Measurements from ENCODE around the gene IL1RAPL2. TPM values are rescaled to one million over a fixed set of nuclear protein-coding genes. Genes with fewer than 3 reads are reported as not detected.

The IL1RAPL2 gene
- total RNA-seq, 1 donor from 2014 or later = not detected

DNA sequence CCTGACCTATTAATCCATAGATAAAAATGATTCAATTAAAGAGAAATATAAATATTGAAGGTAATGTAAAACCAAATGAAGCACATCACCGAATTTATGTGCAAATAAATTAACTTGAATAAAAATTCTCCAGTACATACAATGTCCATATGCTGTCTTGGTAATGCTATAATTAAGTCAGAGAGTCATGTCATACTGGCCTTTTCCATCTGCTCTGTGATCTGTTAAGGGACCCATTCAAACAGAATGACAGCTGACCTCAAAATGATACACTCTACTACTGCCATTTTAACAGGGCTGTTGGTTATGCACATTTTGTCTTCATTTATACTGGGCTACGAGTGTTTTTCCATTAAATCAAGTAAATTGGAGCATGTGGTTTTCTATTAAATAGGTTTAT lies 555.2 kb downstream of the IL1RAPL2 start:
- Histone ChIP-seq H3K79me2 (ENCODE audit: low read depth) (no peaks in the 10 kb centered on the region), H3K4me1 (no peaks in the 10 kb centered on the region), H3K9me3 (ENCODE audit: low read depth) (peaks cover 3% of the 10 kb centered on the region), H3K4me3 (no peak overlapping the region), H4K20me1 (ENCODE audit: low read depth) (no peaks in the 10 kb centered on the region), H2AFZ (replicated peaks) (no peak overlapping the region), H3K9ac (no peak overlapping the region), H3F3A (ENCODE audit: low read depth) (no peaks in the 10 kb centered on the region), H3K27me3 (no peaks in the 10 kb centered on the region), H3K27ac (no peak overlapping the region), H3K36me3 (no peaks in the 10 kb centered on the region), H3K4me2 (no peak overlapping the region)
- Mint-ChIP-seq H3K9me3 (no peaks in the 10 kb centered on the region), H3K36me3 (no peaks in the 10 kb centered on the region), H3K4me3 (no peak overlapping the region), H3K27ac (no peak overlapping the region), H3K4me1 (no peaks in the 10 kb centered on the region), H3K27me3 (ENCODE audit: insufficient read depth, low read depth) (no peaks in the 10 kb centered on the region)
- TF ChIP-seq, protein P1, sequence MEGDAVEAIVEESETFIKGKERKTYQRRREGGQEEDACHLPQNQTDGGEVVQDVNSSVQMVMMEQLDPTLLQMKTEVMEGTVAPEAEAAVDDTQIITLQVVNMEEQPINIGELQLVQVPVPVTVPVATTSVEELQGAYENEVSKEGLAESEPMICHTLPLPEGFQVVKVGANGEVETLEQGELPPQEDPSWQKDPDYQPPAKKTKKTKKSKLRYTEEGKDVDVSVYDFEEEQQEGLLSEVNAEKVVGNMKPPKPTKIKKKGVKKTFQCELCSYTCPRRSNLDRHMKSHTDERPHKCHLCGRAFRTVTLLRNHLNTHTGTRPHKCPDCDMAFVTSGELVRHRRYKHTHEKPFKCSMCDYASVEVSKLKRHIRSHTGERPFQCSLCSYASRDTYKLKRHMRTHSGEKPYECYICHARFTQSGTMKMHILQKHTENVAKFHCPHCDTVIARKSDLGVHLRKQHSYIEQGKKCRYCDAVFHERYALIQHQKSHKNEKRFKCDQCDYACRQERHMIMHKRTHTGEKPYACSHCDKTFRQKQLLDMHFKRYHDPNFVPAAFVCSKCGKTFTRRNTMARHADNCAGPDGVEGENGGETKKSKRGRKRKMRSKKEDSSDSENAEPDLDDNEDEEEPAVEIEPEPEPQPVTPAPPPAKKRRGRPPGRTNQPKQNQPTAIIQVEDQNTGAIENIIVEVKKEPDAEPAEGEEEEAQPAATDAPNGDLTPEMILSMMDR (IDR thresholded peaks at IDR 0.05) = no peak
- no peak for TF ChIP-seq EZH2 (IDR thresholded peaks at IDR 0.05)
- no peak for TF ChIP-seq EZH2phosphoT487 (IDR thresholded peaks at IDR 0.05)
- no peak for DNase-seq (ENCODE audit: low spot score)

- Histone ChIP-seq H3K4me3 (no peak overlapping the region), H3K27ac (no peak overlapping the region), H3K9me3 (ENCODE audit: low read depth) (peaks cover 3% of the 10 kb centered on the region), H3F3A (ENCODE audit: low read depth) (no peaks in the 10 kb centered on the region), H3K79me2 (ENCODE audit: low read depth) (no peaks in the 10 kb centered on the region), H3K4me2 (no peak overlapping the region), H3K9ac (no peak overlapping the region), H3K27me3 (no peaks in the 10 kb centered on the region), H3K4me1 (no peaks in the 10 kb centered on the region), H3K36me3 (no peaks in the 10 kb centered on the region), H4K20me1 (ENCODE audit: low read depth) (no peaks in the 10 kb centered on the region), H2AFZ (replicated peaks) (no peak overlapping the region)
- Mint-ChIP-seq H3K4me1 (no peaks in the 10 kb centered on the region), H3K27me3 (ENCODE audit: insufficient read depth, low read depth) (no peaks in the 10 kb centered on the region), H3K36me3 (no peaks in the 10 kb centered on the region), H3K9me3 (no peaks in the 10 kb centered on the region), H3K27ac (no peak overlapping the region), H3K4me3 (no peak overlapping the region)
- no peak for DNase-seq (ENCODE audit: low spot score)
- TF ChIP-seq EZH2 (IDR thresholded peaks at IDR 0.05) (no peak), EZH2phosphoT487 (IDR thresholded peaks at IDR 0.05) (no peak)
- TF ChIP-seq, protein P1 (IDR thresholded peaks at IDR 0.05) = no peak
These were observed 560.2 kb downstream of the IL1RAPL2 start for GRCh38 chrX:105126201-105126600.

- Histone ChIP-seq H3K4me3 (no peak overlapping the region), H3K9me3 (ENCODE audit: low read depth) (no peaks in the 10 kb centered on the region), H3K36me3 (no peaks in the 10 kb centered on the region), H3K4me1 (no peaks in the 10 kb centered on the region), H3K27me3 (no peaks in the 10 kb centered on the region), H3K79me2 (ENCODE audit: low read depth) (no peaks in the 10 kb centered on the region), H3K27ac (no peak overlapping the region), H3K9ac (no peak overlapping the region), H4K20me1 (ENCODE audit: low read depth) (no peaks in the 10 kb centered on the region), H2AFZ (replicated peaks) (no peak overlapping the region), H3F3A (ENCODE audit: low read depth) (no peaks in the 10 kb centered on the region), H3K4me2 (no peak overlapping the region)
- H3K36me3 Mint-ChIP-seq = no peaks in the 10 kb centered on the region
- DNase-seq (ENCODE audit: low spot score) = no peak
- no peak overlapping the region for H3K27ac Mint-ChIP-seq
- H3K9me3 Mint-ChIP-seq = no peaks in the 10 kb centered on the region
- TF ChIP-seq EZH2phosphoT487 (IDR thresholded peaks at IDR 0.05) = no peak
- TF ChIP-seq, protein P1 (IDR thresholded peaks at IDR 0.05) = no peak
- TF ChIP-seq EZH2 (IDR thresholded peaks at IDR 0.05) = no peak
- no peaks in the 10 kb centered on the region for H3K27me3 Mint-ChIP-seq (ENCODE audit: insufficient read depth, low read depth)
- no peaks in the 10 kb centered on the region for H3K4me1 Mint-ChIP-seq
- no peak overlapping the region for H3K4me3 Mint-ChIP-seq
These were observed 568.3 kb downstream of the IL1RAPL2 start for GRCh38 chrX:105134273-105134672.

All from neural progenitor cell (in vitro differentiated cells).